GM12872 (cell line): ENCODE measurements around the gene RTN1.

ENCODE experiments used
- TF ChIP-seq, protein P1 (sequence below): IDR thresholded peaks from 3 replicates; pipeline ENCODE4 v1.5.1; 2011; ENCODE audit warnings: low read depth, mild to moderate bottlenecking, low read length, moderate library complexity; ENCODE audit not compliant: insufficient read depth

Gene RTN1

DNA sequence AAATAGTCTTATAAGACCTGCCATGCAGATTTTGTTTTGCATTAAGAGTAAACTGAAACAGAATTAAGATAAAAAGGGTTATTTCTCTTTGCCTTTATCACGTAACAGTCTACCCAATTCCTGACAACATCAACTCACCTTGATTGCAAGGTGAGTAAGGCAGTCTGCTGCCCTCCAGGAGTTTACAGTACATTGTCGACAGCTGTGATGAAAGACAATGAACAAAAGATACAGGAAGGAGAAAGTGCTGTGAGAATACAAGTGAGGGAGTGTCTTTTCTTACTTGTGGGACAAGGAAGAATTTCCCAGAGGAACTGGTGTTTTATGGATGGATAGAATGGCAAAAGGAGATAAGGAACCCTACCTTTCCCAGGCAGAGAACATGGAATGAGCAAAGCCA, 101.0 kb downstream of the RTN1 start:
- TF ChIP-seq, protein P1, sequence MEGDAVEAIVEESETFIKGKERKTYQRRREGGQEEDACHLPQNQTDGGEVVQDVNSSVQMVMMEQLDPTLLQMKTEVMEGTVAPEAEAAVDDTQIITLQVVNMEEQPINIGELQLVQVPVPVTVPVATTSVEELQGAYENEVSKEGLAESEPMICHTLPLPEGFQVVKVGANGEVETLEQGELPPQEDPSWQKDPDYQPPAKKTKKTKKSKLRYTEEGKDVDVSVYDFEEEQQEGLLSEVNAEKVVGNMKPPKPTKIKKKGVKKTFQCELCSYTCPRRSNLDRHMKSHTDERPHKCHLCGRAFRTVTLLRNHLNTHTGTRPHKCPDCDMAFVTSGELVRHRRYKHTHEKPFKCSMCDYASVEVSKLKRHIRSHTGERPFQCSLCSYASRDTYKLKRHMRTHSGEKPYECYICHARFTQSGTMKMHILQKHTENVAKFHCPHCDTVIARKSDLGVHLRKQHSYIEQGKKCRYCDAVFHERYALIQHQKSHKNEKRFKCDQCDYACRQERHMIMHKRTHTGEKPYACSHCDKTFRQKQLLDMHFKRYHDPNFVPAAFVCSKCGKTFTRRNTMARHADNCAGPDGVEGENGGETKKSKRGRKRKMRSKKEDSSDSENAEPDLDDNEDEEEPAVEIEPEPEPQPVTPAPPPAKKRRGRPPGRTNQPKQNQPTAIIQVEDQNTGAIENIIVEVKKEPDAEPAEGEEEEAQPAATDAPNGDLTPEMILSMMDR = no peak

DNA sequence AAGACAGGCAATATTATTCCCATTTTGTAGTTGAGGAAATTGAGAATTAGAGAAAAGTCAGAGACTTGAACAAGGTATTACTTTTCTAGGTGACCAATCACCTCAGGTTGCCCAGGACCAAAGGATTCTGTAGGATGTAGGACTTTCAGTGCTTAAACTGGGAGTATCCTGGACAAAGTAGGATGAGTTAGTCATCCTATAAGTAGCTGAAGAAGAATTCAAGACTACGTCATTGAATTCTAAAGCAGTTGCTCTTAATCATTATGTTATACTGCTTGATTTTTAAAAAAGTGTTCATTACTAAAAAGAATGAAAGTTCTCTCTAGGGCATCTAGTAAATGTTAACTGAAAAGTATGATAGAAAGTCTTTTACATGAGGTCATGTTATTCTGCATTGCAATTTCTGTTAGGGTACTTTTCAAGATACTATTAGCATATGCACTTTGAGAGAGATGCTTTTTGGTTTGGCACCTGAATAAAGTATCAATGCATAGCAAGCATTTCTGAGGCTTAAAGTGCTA, 101.7 kb downstream of the RTN1 start:
- TF ChIP-seq, protein P1 = no peak

DNA sequence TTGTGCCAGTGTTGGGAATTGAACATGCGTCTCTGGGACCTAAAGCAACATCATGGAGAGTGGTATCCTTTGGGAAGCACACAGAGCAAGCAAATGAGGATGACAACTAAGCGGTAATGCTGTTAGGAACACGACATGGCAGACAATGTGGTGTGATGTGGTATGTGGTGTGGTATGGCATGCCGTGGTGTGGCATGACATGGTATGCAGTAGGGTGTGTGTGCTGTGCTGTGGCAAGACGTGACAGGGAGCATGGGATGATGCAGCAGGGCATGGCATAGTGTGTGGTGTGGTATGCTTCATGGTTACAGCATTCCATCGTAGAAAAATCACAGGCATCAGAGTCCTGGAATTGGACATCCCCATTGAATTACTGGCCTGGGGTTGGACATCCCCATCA, 108.7 kb downstream of the RTN1 start:
- TF ChIP-seq, protein P1 = no peak

- TF ChIP-seq, protein P1 = no peak
These were observed 115.0 kb downstream of the RTN1 start for GRCh38 chr14:59755409-59756135.

GRCh38 chr14:59754256-59754655, 116.3 kb downstream of the RTN1 start:
- TF ChIP-seq, protein P1 = no peak

GRCh38 chr14:59753512-59753911, 117.1 kb downstream of the RTN1 start:
- TF ChIP-seq, protein P1 = no peak

GRCh38 chr14:59751578-59751977, 119.0 kb downstream of the RTN1 start:
- TF ChIP-seq, protein P1 = no peak
